ENCODE results near the gene SORBS2.

DNA sequence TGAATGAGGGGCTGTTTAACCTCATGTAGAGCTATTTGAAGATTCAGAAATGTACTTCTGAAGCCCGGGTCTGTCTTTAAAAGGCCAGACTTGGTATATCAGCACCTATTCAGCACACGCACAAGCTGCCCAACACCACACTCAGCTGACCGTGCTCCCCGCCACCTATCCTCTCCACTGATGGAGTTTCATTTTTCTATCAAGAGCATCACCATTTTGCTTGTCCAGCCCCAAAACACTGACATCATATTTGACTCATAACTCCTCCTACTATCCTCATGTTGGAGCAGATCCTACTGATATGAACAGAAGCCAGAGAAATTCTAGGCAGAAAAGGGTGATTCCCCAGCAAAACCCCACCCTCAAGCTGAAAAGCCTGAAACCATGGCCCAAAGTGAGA lies 100.3 kb downstream of the SORBS2 start:
- TF ChIP-seq, protein P1, sequence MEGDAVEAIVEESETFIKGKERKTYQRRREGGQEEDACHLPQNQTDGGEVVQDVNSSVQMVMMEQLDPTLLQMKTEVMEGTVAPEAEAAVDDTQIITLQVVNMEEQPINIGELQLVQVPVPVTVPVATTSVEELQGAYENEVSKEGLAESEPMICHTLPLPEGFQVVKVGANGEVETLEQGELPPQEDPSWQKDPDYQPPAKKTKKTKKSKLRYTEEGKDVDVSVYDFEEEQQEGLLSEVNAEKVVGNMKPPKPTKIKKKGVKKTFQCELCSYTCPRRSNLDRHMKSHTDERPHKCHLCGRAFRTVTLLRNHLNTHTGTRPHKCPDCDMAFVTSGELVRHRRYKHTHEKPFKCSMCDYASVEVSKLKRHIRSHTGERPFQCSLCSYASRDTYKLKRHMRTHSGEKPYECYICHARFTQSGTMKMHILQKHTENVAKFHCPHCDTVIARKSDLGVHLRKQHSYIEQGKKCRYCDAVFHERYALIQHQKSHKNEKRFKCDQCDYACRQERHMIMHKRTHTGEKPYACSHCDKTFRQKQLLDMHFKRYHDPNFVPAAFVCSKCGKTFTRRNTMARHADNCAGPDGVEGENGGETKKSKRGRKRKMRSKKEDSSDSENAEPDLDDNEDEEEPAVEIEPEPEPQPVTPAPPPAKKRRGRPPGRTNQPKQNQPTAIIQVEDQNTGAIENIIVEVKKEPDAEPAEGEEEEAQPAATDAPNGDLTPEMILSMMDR (IDR thresholded peaks at IDR 0.05): no peak
- TF ChIP-seq TFCP2L1 (CRISPR knock-in tag; IDR thresholded peaks at IDR 0.05) (no peak), EP300 (IDR thresholded peaks at IDR 0.05) (no peak)
- TF ChIP-seq, protein P2, sequence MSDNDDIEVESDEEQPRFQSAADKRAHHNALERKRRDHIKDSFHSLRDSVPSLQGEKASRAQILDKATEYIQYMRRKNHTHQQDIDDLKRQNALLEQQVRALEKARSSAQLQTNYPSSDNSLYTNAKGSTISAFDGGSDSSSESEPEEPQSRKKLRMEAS (IDR thresholded peaks at IDR 0.05): no peak
